Measurements from ENCODE around the gene TULP4. TPM values are rescaled to one million over a fixed set of nuclear protein-coding genes. Genes with fewer than 3 reads are reported as not detected.

Gene TULP4
- total RNA-seq, 1 experiment from 2014 or later: 64.6 TPM

GRCh38 chr6:158323561-158323958, 11.3 kb downstream of the TULP4 start:
- H3K9me3 Mint-ChIP-seq: peaks cover 0 to 7% of the 10 kb centered on the region in 2 experiments; a peak in 3 of 5 replicates
- no peak overlapping the region for H3K4me3 Mint-ChIP-seq
- H3K36me3 Mint-ChIP-seq (ENCODE audit: insufficient read depth in 1 of 3, low read depth in 3 of 3): peaks cover 6 to 7% (median 6%) of the 10 kb centered on the region in 3 experiments; a peak in 6 of 7 replicates

More at GRCh38 chr6:158323561-158323958, 11.3 kb downstream of the TULP4 start:
- Histone ChIP-seq H4K5ac (ENCODE audit: insufficient read length, low read depth, low read length) (no peak overlapping the region), H2BK20ac (ENCODE audit: low read depth, low read length, poor library complexity, severe bottlenecking) (no peak overlapping the region), H4K8ac (replicated peaks; ENCODE audit: insufficient read length, low read depth, low read length) (no peak overlapping the region), H3K23ac (ENCODE audit: insufficient read length, low read depth, low read length) (no peak overlapping the region), H2BK5ac (ENCODE audit: insufficient read length, low read length) (no peak overlapping the region), H3K56ac (ENCODE audit: insufficient read length, low read depth, low read length) (no peak overlapping the region), H3K79me1 (ENCODE audit: insufficient read depth, low read depth, low read length, poor library complexity, severe bottlenecking) (no peaks in the 10 kb centered on the region), H3T11ph (ENCODE audit: low read length) (no peak overlapping the region), H3K27me3 (ENCODE audit: insufficient read depth, low read length) (no peaks in the 10 kb centered on the region), H4K91ac (ENCODE audit: insufficient read length, low read depth, low read length) (no peak overlapping the region), H3K27ac (ENCODE audit: insufficient read length, low read depth, low read length) (no peak overlapping the region), H3K9me3 (ENCODE audit: control insufficient read depth, low read depth, low read length) (no peaks in the 10 kb centered on the region), H3K14ac (ENCODE audit: insufficient read depth, low read length) (no peak overlapping the region), H4K20me1 (ENCODE audit: control insufficient read depth, insufficient read depth, insufficient read length) (no peaks in the 10 kb centered on the region), H3K18ac (ENCODE audit: insufficient read length, low read depth, low read length) (no peak overlapping the region), H3K4me1 (ENCODE audit: insufficient read depth, low read length) (peaks cover 12% of the 10 kb centered on the region; the same call in 1 of the 2 replicates), H3K4me2 (ENCODE audit: insufficient read depth, insufficient read length, low read length) (no peak overlapping the region), H2AFZ (ENCODE audit: low read length) (no peak overlapping the region), H3K79me2 (ENCODE audit: insufficient read depth, low read length) (peaks cover 9% of the 10 kb centered on the region; the same call in 1 of the 2 replicates), H3K9ac (ENCODE audit: extremely low read depth, insufficient read length, low read length) (no peak overlapping the region), H2AK5ac (ENCODE audit: insufficient read length, low read length) (no peak overlapping the region), H2BK12ac (ENCODE audit: insufficient read length, low read depth, low read length) (no peak overlapping the region), H3K4ac (ENCODE audit: low read depth, low read length) (no peak overlapping the region), H2BK120ac (ENCODE audit: low read depth, low read length, poor library complexity, severe bottlenecking) (no peak overlapping the region), H3K23me2 (ENCODE audit: insufficient read length, low read depth, low read length, poor library complexity, severe bottlenecking) (no peaks in the 10 kb centered on the region), H2BK15ac (ENCODE audit: low read depth, low read length) (no peak overlapping the region)
- H3K27ac Mint-ChIP-seq: no peak overlapping the region
- peaks cover 37 to 40% of the 10 kb centered on the region in 2 experiments for H3K4me1 Mint-ChIP-seq
- H3K27me3 Mint-ChIP-seq (ENCODE audit: low read depth): no peaks in the 10 kb centered on the region
- no CpG with 5 or more reads among the region's 2 CpGs for WGBS (ENCODE audit: extremely low coverage, insufficient read length, low lambda C conversion rate)
- TF ChIP-seq CTCF (conservative IDR thresholded peaks at IDR 0.05): no peak
- no peak for DNase-seq

All from H9 (cell line).